Left lung (tissue), 10 donors: ENCODE data around the gene MEX3D. TPM values are rescaled to one million over a fixed set of nuclear protein-coding genes. Genes with fewer than 3 reads are reported as not detected.

Experiments
- ATAC-seq: fragments of 200-7000 bp; cut with Tn5 transposase; one replicate; pipeline ENCODE4 v1.9.1; 2020; ENCODE audit warnings: moderate library complexity
- DNase-seq, 4 donors: peaks; one replicate each; pipeline ENCODE4 v3.0.0-alpha.2; 2013 to 2020
- H3K27ac ChIP-seq, 2 donors: fragments of 200-600 bp; sonication (generic) in 1 of 2; one replicate each; pipeline versions ENCODE4 v1.5.0 to v1.8.0; 2020 to 2021
- H3K27me3 ChIP-seq, 2 donors: fragments of 200-600 bp; sonication (generic) in 1 of 2; one replicate each; pipeline versions ENCODE4 v1.5.0 to v1.8.0; 2020 to 2021
- H3K36me3 ChIP-seq, 2 donors: fragments of 200-600 bp; sonication (generic) in 1 of 2; one replicate each; pipeline versions ENCODE4 v1.5.0 to v1.8.0; 2020 to 2021
- H3K4me1 ChIP-seq, 2 donors: fragments of 200-600 bp; one replicate each; pipeline ENCODE4 v1.8.0; 2021
- H3K4me3 ChIP-seq, 2 donors: fragments of 200-600 bp; sonication (generic) in 1 of 2; one replicate each; pipeline versions ENCODE4 v1.5.0 to v1.8.0; 2020 to 2021; ENCODE audit warnings: mild to moderate bottlenecking in 1 of 2
- H3K9me3 ChIP-seq, 2 donors: fragments of 200-600 bp; sonication (generic) in 1 of 2; one replicate each; pipeline versions ENCODE4 v1.5.0 to v1.8.0; 2020 to 2021
- intact Hi-C, 2 donors: fragments of 100-400 bp; cut with DNase I; formaldehyde crosslinking; loops; one replicate each; pipeline versions ENCODE4 v1.11.2 to v1.14.2; 2022
- polyA plus RNA-seq, 6 donors: library from polyadenylated mRNA; unstranded; fragments of 120-200 nt; gene quantifications; one replicate each; pipeline ENCODE4 v1.2.1, GENCODE V29; 2013; ENCODE audit not compliant: insufficient read length in 6 of 6
- total RNA-seq, 2 donors: library from RNA; stranded (reverse); fragmentation: NEBNext Ultra II Directional; extraction: Animal tissue kit (Norgen Biotek cat#: 25700); gene quantifications; one replicate each; pipeline ENCODE4 v1.2.1, GENCODE V29; 2021
- TF ChIP-seq, protein P1 (sequence below), 2 donors: fragments of 200-600 bp; sonication (generic) in 1 of 2; IDR thresholded peaks; one replicate each; pipeline versions ENCODE4 v1.5.0 to v1.8.0; 2021; ENCODE audit warnings: antibody characterized with exemption in 2 of 2
- donor health status: DM: no; HTN: yes; CAD: no.
- donor health status: DM: no; HTN: no; CAD: no.

The MEX3D gene
- total and polyA plus RNA-seq, 8 donors: 15.8 to 42.6 (median 26.3) TPM

DNA sequence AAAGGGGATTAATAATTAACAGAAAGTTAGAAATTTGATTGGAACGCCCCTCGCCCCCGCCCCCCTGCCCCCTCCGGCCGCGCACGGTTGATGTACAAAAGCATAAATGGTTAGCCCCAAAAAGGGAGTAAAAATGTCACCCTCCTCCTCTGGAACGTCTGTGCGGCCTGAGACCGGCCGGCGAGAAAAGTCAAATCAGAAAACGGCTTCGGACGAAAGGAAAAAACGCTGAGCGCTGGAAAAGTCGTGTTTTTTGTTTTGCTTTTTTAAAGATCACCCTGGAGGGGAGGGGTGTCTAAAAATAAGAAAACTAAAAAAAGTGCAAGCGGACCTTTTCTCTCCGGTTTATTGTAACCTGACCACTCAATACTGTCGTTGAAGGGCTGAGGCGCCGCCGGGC, 13.2 kb downstream of the MEX3D start:
- H3K27ac ChIP-seq: no peak overlapping the region
- DNase-seq (no peak), ATAC-seq (no peak)
- TF ChIP-seq, protein P1, sequence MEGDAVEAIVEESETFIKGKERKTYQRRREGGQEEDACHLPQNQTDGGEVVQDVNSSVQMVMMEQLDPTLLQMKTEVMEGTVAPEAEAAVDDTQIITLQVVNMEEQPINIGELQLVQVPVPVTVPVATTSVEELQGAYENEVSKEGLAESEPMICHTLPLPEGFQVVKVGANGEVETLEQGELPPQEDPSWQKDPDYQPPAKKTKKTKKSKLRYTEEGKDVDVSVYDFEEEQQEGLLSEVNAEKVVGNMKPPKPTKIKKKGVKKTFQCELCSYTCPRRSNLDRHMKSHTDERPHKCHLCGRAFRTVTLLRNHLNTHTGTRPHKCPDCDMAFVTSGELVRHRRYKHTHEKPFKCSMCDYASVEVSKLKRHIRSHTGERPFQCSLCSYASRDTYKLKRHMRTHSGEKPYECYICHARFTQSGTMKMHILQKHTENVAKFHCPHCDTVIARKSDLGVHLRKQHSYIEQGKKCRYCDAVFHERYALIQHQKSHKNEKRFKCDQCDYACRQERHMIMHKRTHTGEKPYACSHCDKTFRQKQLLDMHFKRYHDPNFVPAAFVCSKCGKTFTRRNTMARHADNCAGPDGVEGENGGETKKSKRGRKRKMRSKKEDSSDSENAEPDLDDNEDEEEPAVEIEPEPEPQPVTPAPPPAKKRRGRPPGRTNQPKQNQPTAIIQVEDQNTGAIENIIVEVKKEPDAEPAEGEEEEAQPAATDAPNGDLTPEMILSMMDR (IDR thresholded peaks at IDR 0.05): no peak
- H3K4me1 ChIP-seq: no peaks in the 10 kb centered on the region
- H3K36me3 ChIP-seq: peaks cover 0 to 18% of the 10 kb centered on the region in 2 donors
- intact Hi-C loops: no loop called here
- no peak overlapping the region for H3K4me3 ChIP-seq
- H3K27me3 ChIP-seq: no peaks in the 10 kb centered on the region
- no peaks in the 10 kb centered on the region for H3K9me3 ChIP-seq

DNA sequence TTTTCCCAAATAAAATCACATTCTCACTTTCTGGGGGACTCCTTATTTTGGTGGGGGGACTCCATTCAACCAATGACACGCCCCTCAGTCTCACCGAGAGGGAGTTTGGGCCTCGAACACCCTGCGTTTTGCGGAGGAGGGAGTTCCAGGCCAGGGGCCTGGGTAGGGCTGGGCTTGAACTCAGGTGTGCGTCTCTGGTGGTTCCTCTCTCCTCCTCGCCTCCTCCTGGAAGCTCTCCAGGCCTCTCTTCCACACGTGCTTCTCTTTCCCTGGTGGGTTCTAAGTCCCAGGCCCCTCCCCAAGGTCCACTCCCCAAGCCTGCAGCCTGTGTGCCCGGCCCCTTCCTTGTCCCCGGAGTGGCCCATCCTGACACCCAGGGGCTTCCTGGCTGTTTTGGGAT, 14.7 kb downstream of the MEX3D start:
- no peak for ATAC-seq
- no peaks in the 10 kb centered on the region for H3K4me1 ChIP-seq

DNA sequence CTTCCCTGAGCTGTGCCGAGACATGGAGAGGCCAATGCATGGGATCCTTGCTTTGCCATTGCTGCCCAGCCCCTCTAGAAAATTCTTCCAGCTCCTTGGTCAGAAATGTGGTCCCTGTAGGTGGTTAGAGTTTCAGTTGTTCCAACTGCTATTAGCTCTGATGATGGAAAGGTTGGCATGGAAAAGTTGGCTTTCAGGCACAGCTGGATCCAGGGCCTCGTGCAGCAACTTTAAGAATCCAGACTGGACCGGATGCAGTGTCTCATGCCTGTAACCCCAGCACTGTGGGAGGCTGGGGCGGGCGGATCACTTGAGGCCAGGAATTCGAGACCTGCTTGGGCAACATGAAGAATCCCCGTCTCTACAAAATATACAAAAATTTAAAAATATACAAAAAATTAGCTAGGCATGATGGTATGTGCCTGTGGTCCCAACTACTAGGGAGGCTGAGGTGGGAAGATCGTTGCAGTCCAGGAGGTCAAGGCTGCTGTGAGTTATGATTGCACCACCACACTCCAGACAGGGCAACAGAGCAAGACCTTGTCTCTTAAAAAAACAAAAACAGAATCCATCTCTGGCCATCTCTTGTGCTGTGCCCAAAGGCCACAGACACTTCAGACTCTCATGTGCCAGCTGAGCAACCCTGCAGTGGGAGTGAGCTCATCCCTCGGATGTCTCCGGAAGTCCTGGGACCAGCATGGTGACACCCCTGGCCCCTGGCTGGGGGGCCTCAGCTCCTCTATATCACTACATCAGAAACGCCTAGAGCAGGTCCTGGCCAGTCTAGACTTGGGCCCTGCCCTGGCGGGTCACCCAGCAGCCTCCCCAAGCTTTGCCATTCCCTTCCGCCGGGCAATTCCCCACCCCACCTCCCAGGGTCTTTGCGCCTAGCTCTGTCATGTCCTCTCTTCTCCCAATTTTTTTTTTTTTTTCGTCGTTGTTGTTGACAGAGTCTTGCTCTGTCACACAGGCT, 16.8 kb downstream of the MEX3D start:
- H3K4me3 ChIP-seq: no peak overlapping the region
- H3K36me3 ChIP-seq: peaks cover 0 to 14% of the 10 kb centered on the region in 2 donors
- no peak for ATAC-seq
- H3K4me1 ChIP-seq: no peaks in the 10 kb centered on the region
- no peak overlapping the region for H3K27ac ChIP-seq
- H3K9me3 ChIP-seq: no peaks in the 10 kb centered on the region
- intact Hi-C loops: no loop called here
- TF ChIP-seq, protein P1 (IDR thresholded peaks at IDR 0.05): no peak
- H3K27me3 ChIP-seq: peaks cover 0 to 13% of the 10 kb centered on the region in 2 donors
- no peak for DNase-seq

More for the DNA sequence above, 14.7 kb downstream of the MEX3D start:
- TF ChIP-seq, protein P1 (IDR thresholded peaks at IDR 0.05): no peak
- Histone ChIP-seq H3K27ac (no peak overlapping the region), H3K27me3 (no peaks in the 10 kb centered on the region), H3K9me3 (no peaks in the 10 kb centered on the region), H3K4me3 (no peak overlapping the region), H3K36me3 (peaks cover 0 to 18% of the 10 kb centered on the region in 2 donors)
- intact Hi-C loops: no loop called here
- no peak for DNase-seq

DNA sequence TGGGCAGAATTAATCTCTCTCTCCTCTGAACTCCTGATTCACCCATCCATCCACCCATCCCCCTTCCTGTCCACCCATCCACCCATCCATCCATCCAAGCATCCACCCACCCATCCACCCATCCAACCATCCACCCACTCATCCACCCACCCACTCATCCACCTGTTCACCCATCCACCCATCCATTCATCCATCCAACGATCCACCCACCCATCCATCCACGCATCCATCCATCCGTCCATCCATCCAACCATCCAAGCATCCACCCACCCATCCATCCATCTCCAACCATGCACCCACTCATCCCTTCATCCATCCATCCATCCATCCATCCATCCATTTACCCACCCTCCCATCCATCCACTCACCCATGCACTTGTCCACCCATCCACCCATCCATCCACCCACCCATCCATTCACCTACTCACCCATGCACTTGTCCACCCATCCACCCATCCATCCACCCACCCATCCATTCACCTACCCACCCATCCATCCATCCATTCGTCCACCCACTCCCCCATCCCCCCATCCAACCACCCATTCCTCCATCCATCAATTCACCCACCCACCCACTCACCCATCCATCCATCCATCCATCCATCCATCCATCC, 18.7 kb downstream of the MEX3D start:
- Histone ChIP-seq H3K4me1 (peaks cover 0 to 4% of the 10 kb centered on the region in 2 donors), H3K27ac (no peak overlapping the region), H3K36me3 (no peaks in the 10 kb centered on the region), H3K27me3 (peaks cover 0 to 32% of the 10 kb centered on the region in 2 donors), H3K4me3 (no peak overlapping the region), H3K9me3 (no peaks in the 10 kb centered on the region)
- TF ChIP-seq, protein P1 (IDR thresholded peaks at IDR 0.05): no peak
- intact Hi-C loops: loop anchor here in 1 of 2 donors (10.0 kb wide), 1 partner anchor 125 kb away; no protein-coding TSS in a partner anchor
- no peak for DNase-seq
- ATAC-seq: no peak
